Caco-2 (cell line): ENCODE data around the gene SLC6A5. TPM values are rescaled to one million over a fixed set of nuclear protein-coding genes. Genes with fewer than 3 reads are reported as not detected.

Source experiments
- BruUV-seq: library from RNA; stranded (reverse); fragments of 400-500 nt; replicated peaks from 2 replicates; lab custom pipeline; 2021; lab: Mats Ljungman, UMichigan
- CTCF ChIA-PET: fragments of 300-600 bp; sonication (Branson Sonifier 250); formaldehyde crosslinking; loops from one replicate; lab custom pipeline; 2022; ENCODE audit warnings: antibody characterized with exemption; lab: Charles Lee
- POLR2A ChIA-PET: fragments of 300-600 bp; sonication (Branson Sonifier 250); formaldehyde crosslinking; loops from one replicate; lab custom pipeline; 2022; ENCODE audit warnings: antibody characterized with exemption; lab: Charles Lee
- DNase-seq, 2 experiments: peaks; one replicate each; pipeline versions ENCODE4 v3.0.0 to v3.0.0-alpha.2; 2020 to 2022
- H3K27me3 ChIP-seq: replicated peaks from 2 replicates; pipeline ENCODE4 v1.6.0; 2011; ENCODE audit warnings: low read length; ENCODE audit not compliant: control insufficient read depth, insufficient read depth
- H3K36me3 ChIP-seq: 2 replicates; pipeline ENCODE4 v1.5.1; 2011; ENCODE audit warnings: low read length; ENCODE audit not compliant: control insufficient read depth, insufficient read depth
- H3K4me1 ChIP-seq: fragments of 250-450 bp; sonication (Bioruptor Pico); 2 replicates; pipeline ENCODE4 v1.5.1; 2020; ENCODE audit warnings: mild to moderate bottlenecking
- H3K4me3 ChIP-seq: 2 replicates; pipeline ENCODE4 v1.5.1; 2011; ENCODE audit warnings: low read depth, mild to moderate bottlenecking, control low read depth, low read length
- H3K9me3 ChIP-seq: fragments of 250-450 bp; sonication (Bioruptor Pico); 2 replicates; pipeline ENCODE4 v1.5.1; 2020; ENCODE audit warnings: mild to moderate bottlenecking, moderate library complexity
- H3K27ac Mint-ChIP-seq: one replicate; pipeline ENCODE4 v1.8.0; 2022; ENCODE audit warnings: mixed read lengths; ENCODE audit not compliant: unreplicated experiment
- H3K27me3 Mint-ChIP-seq: one replicate; pipeline ENCODE4 v1.8.0; 2022; ENCODE audit warnings: mixed read lengths; ENCODE audit not compliant: insufficient read depth, unreplicated experiment
- H3K36me3 Mint-ChIP-seq: one replicate; pipeline ENCODE4 v1.8.0; 2022; ENCODE audit warnings: mild to moderate bottlenecking, mixed read lengths; ENCODE audit not compliant: insufficient read depth, unreplicated experiment
- H3K4me1 Mint-ChIP-seq: one replicate; pipeline ENCODE4 v1.8.0; 2022; ENCODE audit warnings: low read depth, mixed read lengths; ENCODE audit not compliant: unreplicated experiment
- H3K4me3 Mint-ChIP-seq: one replicate; pipeline ENCODE4 v1.8.0; 2022; ENCODE audit warnings: mild to moderate bottlenecking, moderate library complexity, mixed read lengths; ENCODE audit not compliant: unreplicated experiment
- H3K9me3 Mint-ChIP-seq: one replicate; pipeline ENCODE4 v1.8.0; 2022; ENCODE audit warnings: mixed read lengths; ENCODE audit not compliant: unreplicated experiment
- intact Hi-C: fragments of 100-400 bp; cut with micrococcal nuclease; formaldehyde crosslinking; loops from one replicate; pipeline ENCODE4 v1.10.0; 2022; ENCODE audit not compliant: unreplicated experiment
- total RNA-seq: library from RNA; stranded (reverse); gene quantifications from 2 replicates; pipeline ENCODE4 v1.2.3, GENCODE V29; 2022
- TF ChIP-seq, protein P1 (sequence below), 2 experiments: fragments of 200-600 bp in 1 of 2; IDR thresholded peaks; 1 replicate in 1 of 2; 2 replicates in 1 of 2; pipeline versions ENCODE4 v1.5.1 to v1.8.0; 2011 to 2022; ENCODE audit warnings: antibody characterized with exemption in 1 of 2, control low read depth in 1 of 2, inconsistent platforms in 1 of 2, low read depth in 1 of 2, low read length in 1 of 2, mild to moderate bottlenecking in 1 of 2, moderate library complexity in 1 of 2; ENCODE audit not compliant: insufficient read depth in 1 of 2, severe bottlenecking in 1 of 2, unreplicated experiment in 1 of 2

SLC6A5 gene
- total RNA-seq, 1 experiment from 2014 or later = not detected

DNA sequence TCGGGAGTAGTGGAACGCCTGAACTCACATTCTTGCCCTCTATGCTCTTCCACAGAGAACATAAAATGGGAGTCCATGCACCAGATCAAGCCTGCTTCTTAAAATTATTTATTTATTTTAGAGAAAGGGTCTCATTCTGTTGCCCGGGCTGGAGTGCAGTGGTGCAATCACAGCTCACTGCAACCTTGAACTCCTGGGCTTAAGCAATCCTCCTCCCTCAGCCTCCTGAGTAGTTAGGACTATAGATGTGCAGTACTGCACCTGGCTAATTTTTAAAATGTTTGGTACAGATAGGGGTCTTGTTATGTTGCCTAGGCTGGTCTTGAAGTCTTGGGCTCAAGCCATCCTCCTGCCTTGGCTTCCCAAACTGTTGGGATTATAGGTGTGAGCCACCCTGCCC lies 13.0 kb downstream of the SLC6A5 start:
- H3K36me3 Mint-ChIP-seq = no peaks in the 10 kb centered on the region
- DNase-seq = no peak
- H3K36me3 ChIP-seq = no peaks in the 10 kb centered on the region
- peaks cover 18% of the 10 kb centered on the region for H3K27me3 Mint-ChIP-seq
- no peaks in the 10 kb centered on the region for H3K9me3 Mint-ChIP-seq
- no TSS peak for BruUV-seq
- POLR2A ChIA-PET = no interaction called here
- peaks cover 9% of the 10 kb centered on the region for H3K4me1 Mint-ChIP-seq
- intact Hi-C loops = loop anchor here (5.0 kb wide), 2 partner anchors 80 to 95 kb away; no protein-coding TSS in a partner anchor
- TF ChIP-seq, protein P1, sequence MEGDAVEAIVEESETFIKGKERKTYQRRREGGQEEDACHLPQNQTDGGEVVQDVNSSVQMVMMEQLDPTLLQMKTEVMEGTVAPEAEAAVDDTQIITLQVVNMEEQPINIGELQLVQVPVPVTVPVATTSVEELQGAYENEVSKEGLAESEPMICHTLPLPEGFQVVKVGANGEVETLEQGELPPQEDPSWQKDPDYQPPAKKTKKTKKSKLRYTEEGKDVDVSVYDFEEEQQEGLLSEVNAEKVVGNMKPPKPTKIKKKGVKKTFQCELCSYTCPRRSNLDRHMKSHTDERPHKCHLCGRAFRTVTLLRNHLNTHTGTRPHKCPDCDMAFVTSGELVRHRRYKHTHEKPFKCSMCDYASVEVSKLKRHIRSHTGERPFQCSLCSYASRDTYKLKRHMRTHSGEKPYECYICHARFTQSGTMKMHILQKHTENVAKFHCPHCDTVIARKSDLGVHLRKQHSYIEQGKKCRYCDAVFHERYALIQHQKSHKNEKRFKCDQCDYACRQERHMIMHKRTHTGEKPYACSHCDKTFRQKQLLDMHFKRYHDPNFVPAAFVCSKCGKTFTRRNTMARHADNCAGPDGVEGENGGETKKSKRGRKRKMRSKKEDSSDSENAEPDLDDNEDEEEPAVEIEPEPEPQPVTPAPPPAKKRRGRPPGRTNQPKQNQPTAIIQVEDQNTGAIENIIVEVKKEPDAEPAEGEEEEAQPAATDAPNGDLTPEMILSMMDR (IDR thresholded peaks at IDR 0.05; ENCODE audit: insufficient read depth in 1 of 2, low read depth in 1 of 2, low read length in 1 of 2, severe bottlenecking in 1 of 2, unreplicated experiment in 1 of 2) = no peak
- H3K4me3 ChIP-seq = no peak overlapping the region
- no peak overlapping the region for H3K4me3 Mint-ChIP-seq
- CTCF ChIA-PET = no interaction called here
- H3K9me3 ChIP-seq = no peaks in the 10 kb centered on the region
- no peak overlapping the region for H3K27ac Mint-ChIP-seq
- 0 out of 2 replicates have a peak, but pooled peaks cover 3% of the 10 kb centered on the region for H3K4me1 ChIP-seq
- no peaks in the 10 kb centered on the region for H3K27me3 ChIP-seq

DNA sequence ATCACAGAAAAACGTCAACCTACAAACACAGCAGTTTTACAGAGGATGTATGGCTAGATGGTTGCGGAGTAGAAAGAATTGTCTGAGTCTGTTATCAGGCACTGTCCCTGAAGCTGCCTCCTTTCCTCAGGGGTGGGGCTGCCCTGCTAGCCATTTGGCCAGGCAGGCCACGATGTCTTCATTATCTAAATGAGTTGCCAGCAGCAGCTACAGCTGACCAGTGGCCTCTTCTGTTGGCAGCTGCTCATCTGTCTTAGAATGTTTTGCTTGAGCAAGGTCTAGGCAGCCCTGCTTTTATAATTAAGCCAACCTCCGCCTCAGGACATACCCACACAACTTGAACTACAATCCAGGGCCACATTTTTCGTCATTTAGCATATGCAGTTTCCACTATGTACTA lies 17.5 kb downstream of the SLC6A5 start:
- CTCF ChIA-PET = no interaction called here
- TF ChIP-seq, protein P1 (IDR thresholded peaks at IDR 0.05; ENCODE audit: insufficient read depth in 1 of 2, low read depth in 1 of 2, low read length in 1 of 2, severe bottlenecking in 1 of 2, unreplicated experiment in 1 of 2) = no peak
- intact Hi-C loops = no loop called here
- H3K36me3 Mint-ChIP-seq = no peaks in the 10 kb centered on the region
- H3K27me3 ChIP-seq = peaks cover 2% of the 10 kb centered on the region
- H3K27me3 Mint-ChIP-seq = peaks cover 8% of the 10 kb centered on the region
- H3K9me3 Mint-ChIP-seq = no peaks in the 10 kb centered on the region
- H3K4me3 Mint-ChIP-seq = no peak overlapping the region
- POLR2A ChIA-PET = no interaction called here
- no peaks in the 10 kb centered on the region for H3K9me3 ChIP-seq
- no peak overlapping the region for H3K4me3 ChIP-seq
- no peaks in the 10 kb centered on the region for H3K36me3 ChIP-seq
- no peak for DNase-seq
- no peaks in the 10 kb centered on the region for H3K4me1 ChIP-seq
- BruUV-seq = no TSS peak
- H3K27ac Mint-ChIP-seq = no peak overlapping the region
- H3K4me1 Mint-ChIP-seq = no peaks in the 10 kb centered on the region

DNA sequence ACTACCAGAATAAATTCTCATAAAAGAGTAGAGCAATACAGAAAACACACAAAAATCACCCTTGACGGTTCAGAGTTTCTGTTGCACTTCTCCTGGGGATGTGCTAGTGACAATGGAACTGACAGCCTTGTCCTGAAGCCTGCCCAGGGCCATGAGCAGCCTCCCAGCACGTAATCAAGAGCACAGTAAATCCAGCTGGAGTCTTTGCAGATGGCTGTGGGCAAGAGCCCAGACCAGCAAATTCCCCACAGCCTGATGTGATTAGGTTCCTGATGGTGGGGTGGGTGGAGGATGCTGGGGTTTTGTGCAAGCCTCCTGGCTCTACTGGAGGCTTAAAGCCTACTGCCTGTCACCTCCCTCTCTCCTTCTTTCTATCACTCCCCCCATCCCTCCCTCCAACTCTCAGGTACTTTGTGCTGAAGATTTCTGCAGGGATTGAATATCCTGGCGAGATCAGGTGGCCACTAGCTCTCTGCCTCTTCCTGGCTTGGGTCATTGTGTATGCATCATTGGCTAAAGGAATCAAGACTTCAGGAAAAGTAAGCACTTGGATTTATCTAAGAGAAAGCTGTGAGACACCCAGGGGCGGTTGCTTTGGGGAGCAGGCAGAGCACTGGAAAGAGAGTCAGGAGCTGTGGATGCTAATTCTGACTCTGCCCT lies 18.1 kb downstream of the SLC6A5 start:
- Histone ChIP-seq H3K4me3 (no peak overlapping the region), H3K9me3 (no peaks in the 10 kb centered on the region), H3K36me3 (no peaks in the 10 kb centered on the region), H3K27me3 (peaks cover 2% of the 10 kb centered on the region), H3K4me1 (no peaks in the 10 kb centered on the region)
- no TSS peak for BruUV-seq
- no peaks in the 10 kb centered on the region for H3K4me1 Mint-ChIP-seq
- intact Hi-C loops = no loop called here
- TF ChIP-seq, protein P1 (IDR thresholded peaks at IDR 0.05; ENCODE audit: insufficient read depth in 1 of 2, low read depth in 1 of 2, low read length in 1 of 2, severe bottlenecking in 1 of 2, unreplicated experiment in 1 of 2) = no peak
- H3K4me3 Mint-ChIP-seq = no peak overlapping the region
- no peak overlapping the region for H3K27ac Mint-ChIP-seq
- CTCF ChIA-PET = no interaction called here
- POLR2A ChIA-PET = no interaction called here
- no peaks in the 10 kb centered on the region for H3K36me3 Mint-ChIP-seq
- H3K27me3 Mint-ChIP-seq = peaks cover 8% of the 10 kb centered on the region
- H3K9me3 Mint-ChIP-seq = no peaks in the 10 kb centered on the region
- DNase-seq = no peak
